Thyroid gland (tissue), 4 donors: ENCODE data around the gene RRP15.

Source experiments
- POLR2A ChIP-seq, 2 donors: fragments of 450-650 bp; IDR thresholded peaks; one replicate each; pipeline ENCODE4 v1.6.1; 2017; ENCODE audit warnings: antibody characterized with exemption in 2 of 2, mild to moderate bottlenecking in 2 of 2, moderate library complexity in 1 of 2
- TF ChIP-seq, protein P1 (sequence below), 6 experiments: fragments of 200-600 bp in 3 of 6; fragments of 450-650 bp in 3 of 6; sonication (generic) in 3 of 6; IDR thresholded peaks; one replicate each; pipeline ENCODE4 v1.5.1; 2016 to 2019; ENCODE audit warnings: antibody characterized with exemption in 6 of 6, mild to moderate bottlenecking in 2 of 6, inconsistent platforms in 1 of 6, moderate library complexity in 1 of 6

DNA sequence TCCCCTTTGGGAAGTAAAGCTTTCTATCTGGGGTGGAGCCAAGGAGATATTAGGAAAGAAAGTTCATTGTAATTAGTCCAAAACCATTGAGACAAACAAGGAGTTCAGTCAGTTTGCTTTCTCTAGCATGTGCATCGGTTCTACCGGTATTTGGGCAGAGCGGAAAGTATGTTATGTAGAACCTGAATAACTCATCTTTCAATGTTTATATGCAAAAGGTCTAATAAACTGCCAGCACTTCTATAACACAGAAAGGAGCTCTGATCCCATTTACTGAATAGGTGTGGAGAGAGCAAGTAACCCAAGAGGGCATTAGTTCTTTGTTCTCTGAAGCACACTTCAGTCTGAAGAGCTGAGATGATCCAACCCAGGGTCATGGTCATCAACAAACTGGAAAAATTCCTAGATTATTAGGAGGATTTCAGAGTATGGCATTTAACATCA lies 63.6 kb downstream of the RRP15 start:
- TF ChIP-seq, protein P1, sequence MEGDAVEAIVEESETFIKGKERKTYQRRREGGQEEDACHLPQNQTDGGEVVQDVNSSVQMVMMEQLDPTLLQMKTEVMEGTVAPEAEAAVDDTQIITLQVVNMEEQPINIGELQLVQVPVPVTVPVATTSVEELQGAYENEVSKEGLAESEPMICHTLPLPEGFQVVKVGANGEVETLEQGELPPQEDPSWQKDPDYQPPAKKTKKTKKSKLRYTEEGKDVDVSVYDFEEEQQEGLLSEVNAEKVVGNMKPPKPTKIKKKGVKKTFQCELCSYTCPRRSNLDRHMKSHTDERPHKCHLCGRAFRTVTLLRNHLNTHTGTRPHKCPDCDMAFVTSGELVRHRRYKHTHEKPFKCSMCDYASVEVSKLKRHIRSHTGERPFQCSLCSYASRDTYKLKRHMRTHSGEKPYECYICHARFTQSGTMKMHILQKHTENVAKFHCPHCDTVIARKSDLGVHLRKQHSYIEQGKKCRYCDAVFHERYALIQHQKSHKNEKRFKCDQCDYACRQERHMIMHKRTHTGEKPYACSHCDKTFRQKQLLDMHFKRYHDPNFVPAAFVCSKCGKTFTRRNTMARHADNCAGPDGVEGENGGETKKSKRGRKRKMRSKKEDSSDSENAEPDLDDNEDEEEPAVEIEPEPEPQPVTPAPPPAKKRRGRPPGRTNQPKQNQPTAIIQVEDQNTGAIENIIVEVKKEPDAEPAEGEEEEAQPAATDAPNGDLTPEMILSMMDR (IDR thresholded peaks at IDR 0.05), result no peak
- TF ChIP-seq POLR2A (IDR thresholded peaks at IDR 0.05), result no peak
